ENCODE data around the gene RPRD1A. TPM values are rescaled to one million over a fixed set of nuclear protein-coding genes. Genes with fewer than 3 reads are reported as not detected.
"Not testable (repeated sequence)": the region's sequence is repeated elsewhere in the genome, so short reads cannot be mapped to it uniquely, and the experiment has no call there.

Gene RPRD1A
- total RNA-seq, 1 donor, result 34.3 TPM

DNA sequence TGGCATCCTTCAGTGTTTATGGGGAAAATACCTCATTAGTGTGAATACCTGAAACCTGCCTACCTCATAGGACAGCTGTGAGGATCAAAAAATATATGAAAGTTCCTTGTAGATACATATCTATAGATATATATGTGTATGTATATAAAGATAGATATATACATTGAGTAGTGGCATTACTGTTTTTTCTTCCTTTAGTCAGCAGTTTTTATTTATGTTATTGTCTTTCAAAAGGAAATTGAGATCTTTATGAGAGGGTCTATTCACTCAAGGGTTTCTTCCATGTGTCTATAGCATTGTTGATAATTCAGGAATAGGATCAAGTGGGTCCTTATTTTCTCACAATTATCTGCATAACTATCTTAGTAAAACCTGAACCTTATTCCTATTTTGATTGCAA lies 88.2 kb downstream of the RPRD1A start:
- no peak overlapping the region for H3K4me3 ChIP-seq (ENCODE audit: low read length)
- H3K27me3 ChIP-seq (ENCODE audit: insufficient read depth, low read length), result no peaks in the 10 kb centered on the region
- no peaks in the 10 kb centered on the region for H3K9me3 ChIP-seq (ENCODE audit: low read depth, low read length)
- peaks cover 1% of the 10 kb centered on the region for H3K4me1 ChIP-seq (ENCODE audit: insufficient read depth, low read length)

DNA sequence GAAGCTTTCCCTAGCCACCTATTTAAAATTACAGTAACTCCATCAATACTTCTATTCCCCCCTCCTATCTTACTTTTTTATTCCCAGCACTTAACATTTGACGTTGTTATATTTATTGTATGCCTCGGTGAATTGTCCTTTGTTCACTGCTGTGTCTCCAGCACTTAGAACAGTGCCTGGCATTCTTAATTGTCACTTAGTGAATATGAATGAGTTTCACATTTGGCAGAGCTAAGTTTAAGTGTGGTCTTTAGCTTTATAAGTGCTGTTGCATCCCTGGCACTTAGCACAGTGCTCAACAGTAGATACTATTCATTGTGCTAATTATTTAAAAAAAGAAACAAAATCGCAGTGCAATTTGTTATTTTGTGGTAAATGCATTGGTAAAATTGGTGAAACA lies 93.2 kb downstream of the RPRD1A start:
- H3K4me1 ChIP-seq (ENCODE audit: insufficient read depth, low read length), result peaks cover 31% of the 10 kb centered on the region
- no peak overlapping the region for H3K4me3 ChIP-seq (ENCODE audit: low read length)
- no peaks in the 10 kb centered on the region for H3K27me3 ChIP-seq (ENCODE audit: insufficient read depth, low read length)
- H3K9me3 ChIP-seq (ENCODE audit: low read depth, low read length), result no peaks in the 10 kb centered on the region

DNA sequence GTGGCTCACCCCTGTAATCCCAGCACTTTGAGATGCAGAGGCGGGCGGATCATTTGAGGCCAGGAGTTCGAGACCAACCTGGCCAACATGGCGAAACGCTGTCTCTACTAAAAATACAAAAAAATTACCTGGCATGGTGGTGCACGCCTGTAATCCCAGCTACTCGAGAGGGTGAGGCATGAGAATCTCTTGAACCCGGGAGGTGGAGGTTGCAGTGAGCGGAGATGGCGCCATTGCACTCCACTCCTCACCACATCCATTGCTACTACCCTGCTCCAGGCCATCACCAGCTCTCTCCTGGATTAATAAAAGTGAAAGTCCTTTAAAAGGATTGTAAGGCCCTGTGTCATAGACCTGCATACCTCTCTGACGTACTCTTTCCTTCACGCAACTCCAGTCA lies 93.7 kb downstream of the RPRD1A start:
- H3K4me1 ChIP-seq (ENCODE audit: insufficient read depth, low read length), result peaks cover 31% of the 10 kb centered on the region
- no peaks in the 10 kb centered on the region for H3K27me3 ChIP-seq (ENCODE audit: insufficient read depth, low read length)
- no peak overlapping the region for H3K4me3 ChIP-seq (ENCODE audit: low read length)
- H3K9me3 ChIP-seq (ENCODE audit: low read depth, low read length), result no peaks in the 10 kb centered on the region

DNA sequence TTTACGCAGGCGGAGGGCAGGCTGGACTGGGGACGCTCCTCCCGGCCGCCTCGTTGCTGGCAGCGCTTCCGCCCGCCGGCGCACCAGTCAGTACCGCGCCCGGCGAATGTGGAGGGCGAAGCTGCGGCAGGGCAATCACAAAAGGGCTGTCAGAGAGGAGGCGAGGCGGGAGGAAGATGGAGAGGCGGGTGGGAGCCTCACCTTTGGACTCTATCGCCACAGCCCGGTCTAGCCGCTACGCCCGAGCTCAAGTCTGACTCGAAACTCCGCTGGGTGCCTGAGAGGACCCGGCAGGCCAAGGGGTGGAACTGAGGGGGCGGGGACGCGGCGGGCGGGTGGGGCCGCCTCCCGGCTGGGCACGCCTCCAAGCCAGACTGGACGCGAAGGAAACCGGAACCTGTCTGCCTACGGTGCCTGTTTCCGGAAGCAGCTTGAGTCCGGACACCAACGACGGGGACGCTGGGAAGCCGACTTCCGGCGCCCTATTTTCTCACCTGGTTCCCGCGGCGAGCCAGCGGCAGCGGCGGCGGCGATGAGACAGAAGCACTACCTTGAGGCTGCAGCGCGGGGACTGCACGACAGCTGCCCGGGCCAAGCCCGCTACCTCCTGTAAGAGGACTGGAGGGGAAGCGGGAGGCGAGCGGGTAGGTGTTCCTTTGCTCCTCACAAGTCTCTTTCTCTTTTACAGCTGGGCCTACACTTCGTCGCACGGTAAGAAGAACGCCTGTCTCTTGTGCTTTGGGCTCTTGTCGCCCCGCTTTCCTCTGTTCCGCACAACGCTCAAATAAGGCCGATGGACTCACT lies 95.0 kb downstream of the RPRD1A start, which contains the start of gene RMP24:
TSS of gene RMP24 (plus strand) at position 483 of the 804 bp plus-strand sequence.
- H3K4me1 ChIP-seq (ENCODE audit: insufficient read depth, low read length), result peaks cover 36% of the 10 kb centered on the region
- H3K27me3 ChIP-seq (ENCODE audit: insufficient read depth, low read length), result no peaks in the 10 kb centered on the region
- peak within 1 kb of the TSS; percentile 95 for H3K4me3 ChIP-seq (ENCODE audit: low read length)

DNA sequence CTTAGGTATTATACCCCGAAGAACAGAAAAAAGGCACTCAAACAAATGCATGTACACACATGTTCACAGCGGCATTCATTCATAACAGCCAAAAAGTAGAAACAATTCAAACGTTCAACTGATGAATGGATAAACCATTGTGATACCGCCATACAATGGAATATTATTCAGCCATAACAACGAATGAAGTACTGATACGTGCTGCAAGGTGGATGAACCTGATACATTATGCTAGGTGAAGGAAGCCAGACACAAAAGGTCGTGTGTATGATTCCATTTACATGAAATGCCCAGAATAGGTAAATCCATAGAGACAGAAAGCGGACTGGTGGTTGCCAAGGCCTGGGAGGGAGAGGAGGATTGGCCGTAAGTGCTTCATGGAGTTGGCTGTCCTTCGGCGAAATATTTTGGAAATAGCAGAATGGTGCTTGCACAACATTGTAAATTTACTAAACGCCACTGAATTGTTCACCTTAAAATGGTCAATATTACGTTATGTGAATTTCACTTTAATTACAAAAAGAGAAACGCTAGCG lies 95.6 kb downstream of the RPRD1A start:
- no peaks in the 10 kb centered on the region for H3K27me3 ChIP-seq (ENCODE audit: insufficient read depth, low read length)
- no peaks in the 10 kb centered on the region for H3K9me3 ChIP-seq (ENCODE audit: low read depth, low read length)
- H3K4me1 ChIP-seq (ENCODE audit: insufficient read depth, low read length), result peaks cover 36% of the 10 kb centered on the region
- H3K4me3 ChIP-seq (ENCODE audit: low read length), result peak overlapping the region; percentile 95

More for the DNA sequence above, 95.0 kb downstream of the RPRD1A start, which contains the start of gene RMP24:
- no peaks in the 10 kb centered on the region for H3K9me3 ChIP-seq (ENCODE audit: low read depth, low read length)

DNA sequence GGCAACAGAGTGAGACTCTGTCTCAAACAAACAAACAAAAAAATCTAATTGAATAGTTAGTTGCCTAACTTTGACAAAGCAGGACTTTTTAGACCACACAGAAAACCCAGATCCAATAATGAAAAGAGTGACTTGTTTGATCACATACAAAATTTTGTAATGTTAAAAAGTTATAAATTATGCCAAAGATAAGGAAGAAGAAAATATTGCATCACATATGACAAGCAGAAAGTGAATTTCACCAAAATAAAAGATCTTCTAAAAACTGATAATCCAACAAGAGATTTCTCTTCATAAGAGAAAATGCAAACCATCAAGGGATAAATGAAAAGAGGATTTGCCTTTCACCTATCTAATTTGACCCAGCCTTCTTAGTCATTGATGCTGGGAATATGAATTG lies 97.7 kb downstream of the RPRD1A start:
- Histone ChIP-seq H3K27me3 (ENCODE audit: insufficient read depth, low read length) (no peaks in the 10 kb centered on the region), H3K4me1 (ENCODE audit: insufficient read depth, low read length) (peaks cover 36% of the 10 kb centered on the region), H3K4me3 (ENCODE audit: low read length) (no peak overlapping the region), H3K9me3 (ENCODE audit: low read depth, low read length) (no peaks in the 10 kb centered on the region)

DNA sequence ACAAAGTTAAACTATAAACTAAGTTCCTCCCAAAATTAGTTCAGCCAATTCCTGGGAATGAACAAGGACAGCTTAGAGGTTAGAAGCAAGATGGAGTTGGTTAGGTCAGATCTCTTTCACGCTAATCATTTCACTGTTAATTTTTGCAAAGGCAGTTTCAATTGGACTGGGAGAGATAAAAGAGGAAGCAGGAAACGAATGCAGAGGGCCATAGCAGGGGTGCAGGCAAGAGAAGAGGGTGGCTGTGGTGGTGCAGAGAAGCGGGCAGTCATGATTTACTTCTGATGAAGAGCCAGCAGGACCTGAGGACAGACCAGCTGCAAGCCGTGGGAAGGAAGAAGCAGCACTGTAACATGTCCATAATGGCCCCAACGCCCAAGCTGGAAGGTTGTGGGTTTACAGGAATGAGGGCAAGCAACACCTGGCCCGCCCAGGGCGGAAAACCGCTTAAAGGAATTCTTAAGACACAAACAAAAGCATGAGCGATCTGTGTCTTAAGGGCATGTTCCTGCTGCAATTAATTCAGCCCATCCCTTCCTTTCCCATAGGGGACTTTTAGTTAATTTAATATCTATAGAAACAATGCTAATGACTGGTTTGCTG lies 99.0 kb downstream of the RPRD1A start:
- peaks cover 27% of the 10 kb centered on the region for H3K4me1 ChIP-seq (ENCODE audit: insufficient read depth, low read length)
- no peaks in the 10 kb centered on the region for H3K9me3 ChIP-seq (ENCODE audit: low read depth, low read length)
- no peak overlapping the region for H3K4me3 ChIP-seq (ENCODE audit: low read length)
- no peaks in the 10 kb centered on the region for H3K27me3 ChIP-seq (ENCODE audit: insufficient read depth, low read length)

DNA sequence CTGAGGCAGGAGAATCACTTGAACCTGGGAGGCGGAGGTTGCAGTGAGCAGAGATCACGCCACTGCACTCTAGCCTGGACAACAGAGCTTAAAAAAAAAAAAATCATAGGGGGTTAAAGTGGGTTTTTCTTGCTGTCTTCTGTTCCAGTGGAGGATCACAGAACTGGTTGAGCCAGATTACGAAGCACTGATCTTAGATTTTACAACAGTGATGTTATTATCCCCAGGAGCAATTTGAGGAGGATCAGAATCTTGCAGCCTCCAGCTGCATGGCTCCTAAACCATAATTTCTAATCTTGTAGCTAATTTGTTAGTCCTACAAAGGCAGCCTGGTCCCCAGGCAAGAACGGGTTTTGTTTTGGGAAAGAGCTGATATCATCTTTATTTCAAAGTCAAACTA lies 99.5 kb downstream of the RPRD1A start:
- not testable (repeated sequence) for H3K9me3 ChIP-seq (ENCODE audit: low read depth, low read length); H3K4me3 ChIP-seq (ENCODE audit: low read length); H3K27me3 ChIP-seq (ENCODE audit: insufficient read depth, low read length)
- H3K4me1 ChIP-seq (ENCODE audit: insufficient read depth, low read length), result peaks cover 22% of the 10 kb centered on the region

DNA sequence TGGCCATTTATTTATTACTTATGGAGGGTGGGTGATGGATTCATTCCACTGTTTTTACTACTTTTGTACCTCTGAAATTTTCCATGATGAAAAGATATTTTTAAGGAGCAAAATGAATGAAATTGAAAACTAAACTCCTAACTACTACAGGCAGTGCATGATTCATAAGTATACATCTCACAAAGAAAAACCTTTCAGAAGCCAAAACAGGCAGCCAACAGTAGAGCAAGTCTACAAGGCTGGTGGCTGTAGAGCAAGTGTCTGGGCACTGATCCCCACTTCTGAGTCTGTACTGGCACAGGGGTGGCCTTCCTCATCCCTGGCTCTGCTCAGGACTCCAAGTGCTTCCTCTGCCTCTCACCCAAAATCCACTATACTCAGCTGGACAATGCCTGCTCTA lies 103.0 kb downstream of the RPRD1A start:
- no peaks in the 10 kb centered on the region for H3K9me3 ChIP-seq (ENCODE audit: low read depth, low read length)
- no peaks in the 10 kb centered on the region for H3K27me3 ChIP-seq (ENCODE audit: insufficient read depth, low read length)
- H3K4me1 ChIP-seq (ENCODE audit: insufficient read depth, low read length), result peaks cover 5% of the 10 kb centered on the region

DNA sequence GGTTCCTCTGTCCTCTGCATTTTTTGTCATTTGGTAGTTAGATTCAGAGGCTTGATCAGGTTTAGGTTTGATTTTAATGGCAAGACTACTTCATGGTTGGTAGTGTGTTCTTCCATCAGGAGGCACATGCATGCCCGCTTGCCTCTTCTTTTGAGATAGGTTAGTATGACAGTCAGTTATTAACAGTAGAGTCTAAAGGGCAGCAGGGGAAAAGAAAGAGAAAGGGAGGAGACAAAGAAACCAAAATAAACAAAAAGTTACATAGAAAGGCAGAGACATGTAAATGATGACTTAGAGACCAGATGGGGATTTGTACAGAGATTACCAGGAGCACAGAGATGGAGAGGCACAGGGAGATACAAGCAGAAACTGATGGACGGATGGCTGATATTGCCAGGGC lies 105.0 kb downstream of the RPRD1A start:
- Histone ChIP-seq H3K27me3 (ENCODE audit: insufficient read depth, low read length) (no peaks in the 10 kb centered on the region), H3K9me3 (ENCODE audit: low read depth, low read length) (no peaks in the 10 kb centered on the region), H3K4me3 (ENCODE audit: low read length) (no peak overlapping the region), H3K4me1 (ENCODE audit: insufficient read depth, low read length) (no peaks in the 10 kb centered on the region)

More for the DNA sequence above, 103.0 kb downstream of the RPRD1A start:
- H3K4me3 ChIP-seq (ENCODE audit: low read length), result no peak overlapping the region

DNA sequence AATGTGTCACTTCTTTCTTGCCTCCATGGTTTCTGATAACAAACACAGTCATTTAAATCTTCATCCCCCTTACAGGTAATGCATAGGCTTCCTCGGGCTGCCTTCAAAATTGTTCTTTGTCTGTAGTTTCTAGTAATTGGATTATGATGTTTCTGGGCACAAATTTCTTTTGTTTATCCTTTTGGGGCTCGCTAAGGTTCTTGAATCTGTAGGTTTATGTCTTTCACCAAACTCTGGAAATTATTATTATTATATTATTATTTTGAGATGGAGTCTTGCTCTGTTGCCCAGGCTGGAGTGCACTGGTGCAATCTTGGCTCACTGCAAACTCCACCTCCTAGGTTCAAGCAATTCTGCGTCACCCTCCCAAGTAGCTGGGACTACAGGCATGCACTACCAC lies 111.1 kb downstream of the RPRD1A start:
- Histone ChIP-seq H3K4me3 (ENCODE audit: low read length) (no peak overlapping the region), H3K9me3 (ENCODE audit: low read depth, low read length) (no peaks in the 10 kb centered on the region), H3K4me1 (ENCODE audit: insufficient read depth, low read length) (no peaks in the 10 kb centered on the region), H3K27me3 (ENCODE audit: insufficient read depth, low read length) (no peaks in the 10 kb centered on the region)

DNA sequence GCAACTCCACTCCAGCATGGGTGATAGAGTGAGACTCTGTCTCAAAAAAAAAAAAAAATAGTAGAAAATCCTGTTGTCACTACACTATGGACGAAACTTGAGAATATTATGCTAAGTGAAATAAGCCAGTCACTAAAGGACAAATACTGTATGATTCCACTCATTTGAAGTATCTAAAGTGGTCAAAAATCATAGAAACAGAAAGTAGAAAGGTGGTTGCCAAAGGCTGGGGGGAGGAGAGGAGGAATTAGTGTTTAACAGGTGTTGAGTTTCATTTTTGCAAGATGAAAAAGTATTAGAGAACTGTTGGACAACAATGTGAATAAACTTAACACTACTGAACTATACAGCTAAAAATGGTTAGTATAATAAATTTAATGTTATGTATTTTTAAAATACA lies 113.7 kb downstream of the RPRD1A start:
- Histone ChIP-seq H3K4me1 (ENCODE audit: insufficient read depth, low read length) (peaks cover 7% of the 10 kb centered on the region), H3K9me3 (ENCODE audit: low read depth, low read length) (no peaks in the 10 kb centered on the region), H3K4me3 (ENCODE audit: low read length) (no peak overlapping the region)

DNA sequence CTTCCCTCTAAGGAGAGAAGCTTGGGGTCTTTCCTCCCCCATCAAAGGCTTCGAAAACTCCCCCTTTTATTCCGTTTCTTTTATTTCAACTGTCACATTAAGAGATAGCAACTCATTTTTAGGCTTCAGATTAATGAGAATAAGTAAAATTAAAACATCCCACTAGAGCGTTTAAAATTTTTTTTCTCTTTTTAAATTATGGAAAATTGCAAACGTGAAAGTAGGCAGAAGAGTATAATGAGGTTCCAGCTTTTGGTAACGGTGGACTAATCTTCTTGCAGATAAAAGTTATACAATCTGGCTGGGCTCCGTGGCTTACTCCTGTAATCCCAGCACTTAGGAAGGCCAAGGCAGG lies 116.8 kb downstream of the RPRD1A start:
- Histone ChIP-seq H3K9me3 (ENCODE audit: low read depth, low read length) (no peaks in the 10 kb centered on the region), H3K27me3 (ENCODE audit: insufficient read depth, low read length) (peaks cover 11% of the 10 kb centered on the region), H3K4me3 (ENCODE audit: low read length) (no peak overlapping the region), H3K4me1 (ENCODE audit: insufficient read depth, low read length) (peaks cover 7% of the 10 kb centered on the region)

More for the DNA sequence above, 113.7 kb downstream of the RPRD1A start:
- peaks cover 11% of the 10 kb centered on the region for H3K27me3 ChIP-seq (ENCODE audit: insufficient read depth, low read length)

DNA sequence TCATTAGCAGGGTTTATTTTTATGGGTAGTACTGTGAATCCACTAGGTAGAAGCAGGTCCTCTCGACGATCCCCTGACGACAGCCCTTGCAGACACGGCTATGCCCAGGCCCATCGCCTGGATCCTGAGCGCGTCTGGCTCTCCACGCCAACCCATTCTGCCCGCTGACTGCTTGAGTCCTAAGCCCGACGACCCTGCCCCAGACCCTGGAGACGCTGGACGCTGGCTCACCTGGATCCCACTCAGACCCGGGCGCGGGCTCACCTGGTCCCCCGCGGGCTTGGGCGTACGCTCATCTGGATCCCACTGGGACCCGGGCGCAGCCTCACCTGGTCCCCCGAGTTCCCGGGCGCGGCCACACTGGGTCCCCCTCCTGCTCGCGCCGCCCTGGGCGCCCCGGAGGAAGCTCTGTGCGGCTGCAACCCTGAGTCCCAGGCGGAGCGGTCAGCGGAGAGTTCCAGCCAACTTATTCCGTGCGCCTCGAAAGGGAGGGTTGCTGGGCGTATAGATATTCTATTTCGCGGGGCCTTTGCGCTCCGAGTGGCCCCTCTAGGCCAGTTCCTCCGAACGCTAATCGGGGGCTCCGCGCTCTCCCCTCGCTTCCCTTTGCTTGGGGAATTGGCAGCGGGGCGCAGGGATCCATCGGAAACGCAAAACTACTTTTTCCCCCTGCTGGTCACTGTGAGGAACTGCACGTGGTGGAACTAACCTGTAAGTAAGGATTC lies 117.3 kb downstream of the RPRD1A start:
- H3K27me3 ChIP-seq (ENCODE audit: insufficient read depth, low read length), result peaks cover 11% of the 10 kb centered on the region
- no peaks in the 10 kb centered on the region for H3K9me3 ChIP-seq (ENCODE audit: low read depth, low read length)
- peak overlapping the region; percentile 34 for H3K4me3 ChIP-seq (ENCODE audit: low read length)
- H3K4me1 ChIP-seq (ENCODE audit: insufficient read depth, low read length), result peaks cover 7% of the 10 kb centered on the region

DNA sequence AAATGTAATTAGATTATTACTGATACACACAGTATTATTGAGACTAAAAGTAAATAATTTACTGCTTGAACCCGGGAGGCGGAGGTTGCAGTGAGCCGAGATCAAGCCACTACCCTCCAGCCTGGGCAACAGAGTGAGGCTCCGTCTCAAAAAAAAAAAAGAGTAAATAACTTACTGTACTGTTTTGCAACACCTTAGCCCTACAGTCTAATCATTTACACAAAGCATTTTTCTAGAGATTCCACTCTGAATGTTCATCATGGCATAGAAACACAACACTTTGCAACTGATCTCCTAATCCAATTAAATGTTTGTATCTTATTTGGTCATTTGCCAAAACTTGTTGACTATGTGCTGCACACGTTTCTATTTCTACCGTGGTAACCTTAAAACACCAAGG lies 118.3 kb downstream of the RPRD1A start:
- Histone ChIP-seq H3K4me1 (ENCODE audit: insufficient read depth, low read length) (peaks cover 7% of the 10 kb centered on the region), H3K9me3 (ENCODE audit: low read depth, low read length) (no peaks in the 10 kb centered on the region), H3K27me3 (ENCODE audit: insufficient read depth, low read length) (peaks cover 14% of the 10 kb centered on the region), H3K4me3 (ENCODE audit: low read length) (no peak overlapping the region)

Data from mononuclear cell (primary cell).